IPS-NIHi11 (cell line): ENCODE results near the gene WNT6.

Source experiments
- DNase-seq: peaks from one replicate; pipeline ENCODE4 v3.0.0; 2012; ENCODE audit warnings: mixed read lengths, low spot score

WNT6 gene

GRCh38 chr2:218893349-218894150 is 33.9 kb downstream of the WNT6 start:
- DNase-seq: no peak

- no peak for DNase-seq
Measured at GRCh38 chr2:218894151-218894879, 34.7 kb downstream of the WNT6 start.

- DNase-seq: no peak
Measured at GRCh38 chr2:218894880-218895157, 35.2 kb downstream of the WNT6 start.

- no peak for DNase-seq
Measured at GRCh38 chr2:218895326-218895725, 35.7 kb downstream of the WNT6 start.

DNA sequence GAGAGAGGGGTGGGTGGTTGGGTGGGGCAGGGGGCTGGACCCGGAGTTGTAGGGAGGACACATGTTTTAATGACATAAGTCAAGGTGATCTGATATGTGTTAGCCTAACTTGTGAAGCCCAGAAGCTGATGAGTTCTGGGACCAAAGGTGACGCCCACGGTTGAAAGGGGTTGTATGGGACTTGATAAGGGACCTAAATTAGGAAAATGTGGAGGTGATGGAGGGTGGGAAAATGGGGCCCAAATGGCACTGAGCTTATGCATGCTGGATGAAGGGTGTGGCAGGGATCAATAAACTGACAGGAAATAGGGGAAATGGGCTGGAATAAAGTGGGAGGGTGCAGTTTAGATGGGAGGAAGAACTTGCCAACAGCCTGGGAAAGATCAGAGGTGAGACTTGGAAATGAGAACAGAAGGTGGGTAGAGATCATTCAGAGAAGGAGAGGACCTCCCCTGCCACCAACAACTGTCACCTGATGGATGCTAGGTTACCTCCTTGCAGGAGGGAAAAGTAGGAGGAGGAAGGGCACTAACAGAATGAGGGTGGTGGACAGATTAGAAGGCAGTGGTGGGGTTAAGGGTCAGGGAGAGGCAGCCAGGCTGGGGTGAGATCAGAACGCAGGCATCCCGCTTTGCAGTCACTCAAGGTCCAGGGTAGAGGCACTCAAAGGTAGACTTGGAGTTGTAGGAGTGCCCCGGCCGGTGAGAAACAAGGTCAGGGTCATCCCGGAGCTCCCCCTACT is 36.3 kb downstream of the WNT6 start:
- DNase-seq: no peak

- peak; percentile 74 for DNase-seq
Measured at GRCh38 chr2:218896501-218897393, 37.1 kb downstream of the WNT6 start.

DNA sequence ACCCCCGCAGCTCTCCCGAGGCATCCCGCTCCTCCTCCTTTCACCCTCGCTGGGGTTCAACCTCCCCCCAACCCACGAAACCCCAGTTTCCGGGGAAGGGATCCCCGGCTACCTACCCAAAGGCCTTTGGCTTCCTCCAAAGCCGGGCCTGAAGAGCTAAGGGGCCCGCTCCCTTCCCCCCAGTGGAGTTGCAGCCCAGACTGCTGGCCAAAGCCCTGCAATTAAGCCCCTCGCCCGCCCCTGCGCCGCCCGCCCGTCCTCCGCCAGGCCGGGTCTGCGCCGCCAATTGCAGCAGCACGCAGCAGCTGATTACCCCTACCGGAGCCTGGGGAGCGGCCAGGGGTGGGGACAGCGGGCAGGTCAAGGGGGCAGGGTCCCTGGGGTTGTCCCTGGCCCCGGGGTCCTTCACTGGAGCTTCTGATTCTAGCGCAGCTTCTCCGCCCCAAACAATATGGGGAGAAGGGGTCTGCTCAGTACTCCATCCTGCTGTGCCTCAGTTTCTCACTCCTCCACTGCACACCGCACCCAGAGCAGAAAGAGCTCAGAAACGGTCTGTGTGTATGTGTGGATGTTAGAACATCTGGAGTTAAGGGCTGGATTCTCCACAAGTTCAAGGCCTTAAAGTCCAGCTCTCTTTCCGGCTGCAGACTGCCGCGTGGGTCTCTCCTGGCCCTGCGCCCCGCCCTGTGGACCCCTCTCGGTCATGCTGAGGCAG is 37.9 kb downstream of the WNT6 start:
- DNase-seq: no peak

DNA sequence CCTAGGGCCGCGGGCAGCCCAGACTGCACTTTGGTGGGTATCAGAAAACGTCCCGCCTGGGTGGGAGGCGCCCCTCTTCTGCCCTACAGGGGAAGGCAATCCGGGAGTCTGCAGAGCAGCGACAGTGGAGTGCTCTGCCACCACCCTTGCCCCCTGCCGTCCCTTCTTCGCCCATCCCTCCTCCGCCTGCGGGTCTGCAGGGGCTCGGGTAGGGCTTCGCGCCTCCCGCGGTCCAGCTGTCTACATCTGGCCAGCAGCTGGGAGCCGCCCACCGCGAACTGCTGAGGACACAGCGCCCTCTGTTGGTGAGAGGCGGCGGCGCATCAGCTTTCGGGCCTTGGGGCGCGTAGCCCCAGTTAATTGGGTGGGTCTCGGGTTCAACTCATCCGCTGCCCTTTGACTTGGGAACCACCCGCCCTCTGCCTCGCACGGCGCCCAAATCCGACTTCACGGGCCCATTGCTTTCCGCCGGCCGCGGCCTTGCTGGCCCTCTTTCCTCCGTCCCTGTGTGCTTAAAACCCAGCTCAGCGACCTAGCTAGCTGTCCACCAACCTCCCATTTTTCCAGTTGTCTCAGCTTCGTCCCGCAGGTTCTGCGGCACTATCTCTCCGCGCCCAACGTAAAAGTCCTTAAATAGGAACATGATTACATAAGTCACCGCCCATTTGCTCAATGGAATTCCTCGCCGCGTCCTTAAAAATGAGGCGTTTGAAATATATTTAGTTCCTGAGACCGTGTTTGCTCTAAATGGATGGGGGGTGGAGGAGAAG is 38.7 kb downstream of the WNT6 start:
- peak; percentile 90 for DNase-seq

DNA sequence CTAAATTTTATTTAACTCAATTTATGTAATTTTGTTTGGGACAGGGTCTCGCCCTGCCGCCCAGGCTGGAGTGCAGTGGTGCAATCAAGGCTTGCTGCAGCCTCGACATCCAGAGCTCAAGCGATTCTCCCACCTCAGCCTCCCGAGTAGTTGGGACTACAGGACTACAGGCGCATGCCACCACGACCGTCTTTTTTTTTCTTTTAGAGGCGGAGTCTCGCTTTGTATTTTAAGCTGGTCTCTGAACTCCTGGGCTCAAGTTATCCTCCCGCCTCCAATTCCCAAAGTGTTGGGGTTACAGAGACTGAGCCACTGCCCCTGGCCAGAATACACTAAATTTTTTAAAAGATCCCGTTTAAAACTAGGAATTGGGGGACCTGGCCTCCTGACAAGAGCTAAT is 39.5 kb downstream of the WNT6 start:
- DNase-seq: no peak

GRCh38 chr2:218902427-218902826 is 42.8 kb downstream of the WNT6 start:
- DNase-seq: no peak

DNA sequence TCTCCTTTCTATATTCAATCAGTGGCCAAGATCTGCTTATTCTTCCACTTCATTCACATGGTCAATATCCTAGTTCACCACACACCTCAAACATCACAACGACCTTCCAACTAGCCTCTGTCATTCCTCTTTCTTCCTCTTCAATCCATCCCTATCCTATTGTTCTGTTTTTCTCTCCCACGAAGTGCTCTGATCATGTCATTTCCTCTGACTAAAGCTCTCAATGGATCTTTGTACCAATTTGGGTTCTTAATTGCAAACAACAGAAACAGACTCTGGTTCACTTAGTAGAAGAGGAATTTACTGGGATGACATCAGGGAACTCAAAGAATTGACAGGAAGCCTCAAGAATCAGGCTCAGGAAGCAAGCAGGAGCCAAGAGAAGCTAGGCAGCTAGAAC is 44.6 kb downstream of the WNT6 start:
- no peak for DNase-seq

DNA sequence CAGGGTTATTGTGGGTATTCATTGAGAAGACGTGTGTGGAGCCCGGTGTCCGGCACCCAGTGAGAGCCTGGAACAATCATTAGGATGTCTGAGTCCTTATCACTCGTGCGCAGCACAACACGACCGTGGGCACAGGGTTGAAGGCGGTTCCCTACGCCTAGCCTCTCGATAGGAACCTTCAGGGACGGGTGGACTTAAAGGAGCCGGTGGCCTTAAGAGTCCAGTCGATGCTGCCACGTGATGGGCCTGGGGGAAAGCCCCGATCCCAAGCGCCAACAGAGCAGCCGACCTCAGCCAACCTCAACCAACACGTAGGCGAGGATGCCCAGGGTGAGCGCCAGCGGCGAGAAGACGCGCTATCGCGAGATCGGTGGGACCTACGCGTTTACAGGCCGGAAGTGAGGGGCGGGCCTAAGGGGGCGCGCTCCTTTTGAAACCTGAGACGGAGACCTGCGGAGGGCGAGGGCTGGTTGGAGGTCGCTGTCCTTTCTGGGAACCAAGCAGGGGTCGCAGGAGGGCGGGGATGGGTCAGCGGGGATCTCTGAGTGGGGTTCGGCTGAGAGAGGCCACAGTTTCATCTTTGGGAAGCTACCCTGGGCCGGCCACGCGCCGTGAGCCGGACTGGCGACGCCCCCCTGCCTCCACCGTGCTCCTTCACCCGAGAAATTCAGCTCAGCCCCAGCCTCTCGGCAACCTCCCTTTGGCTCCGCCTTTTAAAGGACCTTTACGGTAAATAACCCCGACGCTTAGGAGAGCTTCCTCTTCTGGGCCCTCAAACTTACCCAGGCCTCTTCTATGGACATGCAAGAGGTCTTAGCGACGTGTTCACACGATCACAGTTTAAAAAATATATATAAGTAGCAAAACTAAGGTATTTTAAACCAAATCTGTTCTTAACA is 49.4 kb downstream of the WNT6 start:
- DNase-seq: peak; percentile 96

GRCh38 chr2:218910741-218911140 is 51.1 kb downstream of the WNT6 start:
- no peak for DNase-seq

DNA sequence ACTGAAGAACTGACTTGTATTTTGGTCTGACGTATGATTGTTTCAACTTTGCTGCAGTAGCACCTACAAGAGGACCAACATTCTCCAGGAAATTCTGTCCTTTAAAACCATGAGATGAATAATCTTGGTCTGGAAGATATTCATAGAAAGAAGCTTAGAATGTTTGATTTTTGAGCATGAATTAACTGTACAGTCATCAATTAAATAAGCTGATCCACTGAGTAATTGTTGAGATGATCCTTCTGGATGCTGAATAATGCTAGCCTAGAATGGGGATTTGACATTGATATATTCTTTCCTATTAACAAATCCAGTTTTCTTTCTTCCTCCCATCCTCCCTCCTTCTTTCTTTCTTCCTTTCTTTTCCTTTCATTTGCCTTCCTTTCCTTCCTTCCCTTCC is 60.9 kb downstream of the WNT6 start:
- DNase-seq: no peak
